ENCODE measurements around the gene PTGDS. TPM values are rescaled to one million over a fixed set of nuclear protein-coding genes. Genes with fewer than 3 reads are reported as not detected.

PTGDS gene
- polyA plus RNA-seq, 1 donor from 2014 or later: 2.0 TPM

DNA sequence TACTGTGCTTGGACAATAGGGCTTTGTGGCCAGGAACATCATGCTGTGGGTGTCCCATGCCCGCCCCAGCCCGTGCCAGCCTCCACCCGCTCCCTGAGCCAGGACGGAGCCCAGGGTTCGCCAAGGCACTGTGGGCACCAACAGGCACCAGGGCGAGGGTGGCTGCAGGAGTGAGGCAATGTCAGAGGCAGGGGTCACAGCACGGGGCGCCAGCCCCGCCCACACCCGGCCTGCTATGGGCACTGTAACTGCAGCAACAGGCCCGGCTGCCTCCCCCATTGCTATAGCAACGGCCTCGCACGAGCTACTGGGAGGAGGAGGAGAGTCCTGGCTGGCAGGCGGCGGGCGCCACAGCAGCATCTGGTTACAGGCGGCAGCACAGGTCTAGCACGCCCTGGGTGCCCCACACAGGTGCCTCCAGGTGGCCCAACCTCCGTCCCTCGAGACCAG, 48.2 kb downstream of the PTGDS start:
- TF ChIP-seq MXI1 (conservative IDR thresholded peaks at IDR 0.05; ENCODE audit: poor library complexity, severe bottlenecking): no peak
- TF ChIP-seq EP300 (conservative IDR thresholded peaks at IDR 0.05; ENCODE audit: poor library complexity, severe bottlenecking): no peak
- TF ChIP-seq EZH2 (IDR thresholded peaks at IDR 0.05; ENCODE audit: borderline replicate concordance, insufficient read depth, low read length, poor library complexity, severe bottlenecking): no peak
- TF ChIP-seq TAF1 (IDR thresholded peaks at IDR 0.05; ENCODE audit: low read depth): no peak
- no peak for TF ChIP-seq SMC3 (conservative IDR thresholded peaks at IDR 0.05; ENCODE audit: poor library complexity)
- no peak for TF ChIP-seq POLR2AphosphoS5 (IDR thresholded peaks at IDR 0.05)
- TF ChIP-seq, protein P1, sequence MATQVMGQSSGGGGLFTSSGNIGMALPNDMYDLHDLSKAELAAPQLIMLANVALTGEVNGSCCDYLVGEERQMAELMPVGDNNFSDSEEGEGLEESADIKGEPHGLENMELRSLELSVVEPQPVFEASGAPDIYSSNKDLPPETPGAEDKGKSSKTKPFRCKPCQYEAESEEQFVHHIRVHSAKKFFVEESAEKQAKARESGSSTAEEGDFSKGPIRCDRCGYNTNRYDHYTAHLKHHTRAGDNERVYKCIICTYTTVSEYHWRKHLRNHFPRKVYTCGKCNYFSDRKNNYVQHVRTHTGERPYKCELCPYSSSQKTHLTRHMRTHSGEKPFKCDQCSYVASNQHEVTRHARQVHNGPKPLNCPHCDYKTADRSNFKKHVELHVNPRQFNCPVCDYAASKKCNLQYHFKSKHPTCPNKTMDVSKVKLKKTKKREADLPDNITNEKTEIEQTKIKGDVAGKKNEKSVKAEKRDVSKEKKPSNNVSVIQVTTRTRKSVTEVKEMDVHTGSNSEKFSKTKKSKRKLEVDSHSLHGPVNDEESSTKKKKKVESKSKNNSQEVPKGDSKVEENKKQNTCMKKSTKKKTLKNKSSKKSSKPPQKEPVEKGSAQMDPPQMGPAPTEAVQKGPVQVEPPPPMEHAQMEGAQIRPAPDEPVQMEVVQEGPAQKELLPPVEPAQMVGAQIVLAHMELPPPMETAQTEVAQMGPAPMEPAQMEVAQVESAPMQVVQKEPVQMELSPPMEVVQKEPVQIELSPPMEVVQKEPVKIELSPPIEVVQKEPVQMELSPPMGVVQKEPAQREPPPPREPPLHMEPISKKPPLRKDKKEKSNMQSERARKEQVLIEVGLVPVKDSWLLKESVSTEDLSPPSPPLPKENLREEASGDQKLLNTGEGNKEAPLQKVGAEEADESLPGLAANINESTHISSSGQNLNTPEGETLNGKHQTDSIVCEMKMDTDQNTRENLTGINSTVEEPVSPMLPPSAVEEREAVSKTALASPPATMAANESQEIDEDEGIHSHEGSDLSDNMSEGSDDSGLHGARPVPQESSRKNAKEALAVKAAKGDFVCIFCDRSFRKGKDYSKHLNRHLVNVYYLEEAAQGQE (IDR thresholded peaks at IDR 0.05; ENCODE audit: borderline replicate concordance): no peak
- TF ChIP-seq, protein P2, sequence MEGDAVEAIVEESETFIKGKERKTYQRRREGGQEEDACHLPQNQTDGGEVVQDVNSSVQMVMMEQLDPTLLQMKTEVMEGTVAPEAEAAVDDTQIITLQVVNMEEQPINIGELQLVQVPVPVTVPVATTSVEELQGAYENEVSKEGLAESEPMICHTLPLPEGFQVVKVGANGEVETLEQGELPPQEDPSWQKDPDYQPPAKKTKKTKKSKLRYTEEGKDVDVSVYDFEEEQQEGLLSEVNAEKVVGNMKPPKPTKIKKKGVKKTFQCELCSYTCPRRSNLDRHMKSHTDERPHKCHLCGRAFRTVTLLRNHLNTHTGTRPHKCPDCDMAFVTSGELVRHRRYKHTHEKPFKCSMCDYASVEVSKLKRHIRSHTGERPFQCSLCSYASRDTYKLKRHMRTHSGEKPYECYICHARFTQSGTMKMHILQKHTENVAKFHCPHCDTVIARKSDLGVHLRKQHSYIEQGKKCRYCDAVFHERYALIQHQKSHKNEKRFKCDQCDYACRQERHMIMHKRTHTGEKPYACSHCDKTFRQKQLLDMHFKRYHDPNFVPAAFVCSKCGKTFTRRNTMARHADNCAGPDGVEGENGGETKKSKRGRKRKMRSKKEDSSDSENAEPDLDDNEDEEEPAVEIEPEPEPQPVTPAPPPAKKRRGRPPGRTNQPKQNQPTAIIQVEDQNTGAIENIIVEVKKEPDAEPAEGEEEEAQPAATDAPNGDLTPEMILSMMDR (IDR thresholded peaks at IDR 0.05; ENCODE audit: poor library complexity, severe bottlenecking): no peak
- TF ChIP-seq RAD21 (conservative IDR thresholded peaks at IDR 0.05): no peak
- H3F3A ChIP-seq (ENCODE audit: insufficient read depth, low read length, poor library complexity, severe bottlenecking): no peaks in the 10 kb centered on the region
- H3K27me3 ChIP-seq (ENCODE audit: insufficient read depth, low read depth, low read length): no peaks in the 10 kb centered on the region
- no peak overlapping the region for H3K9ac ChIP-seq (ENCODE audit: low read length)
- H3K4me2 ChIP-seq (ENCODE audit: low read length): no peak overlapping the region
- H3K9me3 ChIP-seq (ENCODE audit: low read length): no peaks in the 10 kb centered on the region
- no peaks in the 10 kb centered on the region for H3K9me2 ChIP-seq (ENCODE audit: insufficient read depth, low read length)
- H4K20me1 ChIP-seq (ENCODE audit: insufficient read depth): no peaks in the 10 kb centered on the region
- no peak overlapping the region for H2AFZ ChIP-seq (ENCODE audit: low read depth, low read length)
- H3K27ac ChIP-seq (ENCODE audit: low read length): no peak overlapping the region
- H3K79me2 ChIP-seq (replicated peaks; ENCODE audit: insufficient read depth, low read length): peaks cover 5% of the 10 kb centered on the region
- H3K4me3 ChIP-seq (ENCODE audit: low read length): no peak overlapping the region
- no peaks in the 10 kb centered on the region for H3K36me3 ChIP-seq (ENCODE audit: insufficient read depth, low read length)

- Histone ChIP-seq H3K36me3 (ENCODE audit: insufficient read depth, low read length) (no peaks in the 10 kb centered on the region), H3F3A (ENCODE audit: insufficient read depth, low read length, poor library complexity, severe bottlenecking) (no peaks in the 10 kb centered on the region), H3K27me3 (ENCODE audit: insufficient read depth, low read depth, low read length) (no peaks in the 10 kb centered on the region), H4K20me1 (ENCODE audit: insufficient read depth) (no peaks in the 10 kb centered on the region), H3K4me3 (ENCODE audit: low read length) (peak overlapping the region; percentile 77), H2AFZ (ENCODE audit: low read depth, low read length) (no peak overlapping the region), H3K9me3 (ENCODE audit: low read length) (no peaks in the 10 kb centered on the region), H3K27ac (ENCODE audit: low read length) (no peak overlapping the region), H3K79me2 (replicated peaks; ENCODE audit: insufficient read depth, low read length) (peaks cover 5% of the 10 kb centered on the region), H3K9ac (ENCODE audit: low read length) (no peak overlapping the region), H3K4me2 (ENCODE audit: low read length) (no peak overlapping the region), H3K9me2 (ENCODE audit: insufficient read depth, low read length) (no peaks in the 10 kb centered on the region)
- TF ChIP-seq TAF1 (IDR thresholded peaks at IDR 0.05; ENCODE audit: low read depth): no peak
- no peak for TF ChIP-seq SMC3 (conservative IDR thresholded peaks at IDR 0.05; ENCODE audit: poor library complexity)
- TF ChIP-seq EP300 (conservative IDR thresholded peaks at IDR 0.05; ENCODE audit: poor library complexity, severe bottlenecking): no peak
- no peak for TF ChIP-seq EZH2 (IDR thresholded peaks at IDR 0.05; ENCODE audit: borderline replicate concordance, insufficient read depth, low read length, poor library complexity, severe bottlenecking)
- TF ChIP-seq, protein P2 (IDR thresholded peaks at IDR 0.05; ENCODE audit: poor library complexity, severe bottlenecking): no peak
- no peak for TF ChIP-seq MXI1 (conservative IDR thresholded peaks at IDR 0.05; ENCODE audit: poor library complexity, severe bottlenecking)
Measured at GRCh38 chr9:137026384-137026783, 49.1 kb downstream of the PTGDS start.

Data from neural cell (in vitro differentiated cells).